Large intestine (tissue), 3 donors: ENCODE measurements around the gene DDC. TPM values are rescaled to one million over a fixed set of nuclear protein-coding genes. Genes with fewer than 3 reads are reported as not detected.
A peak's percentile ranks its signal among the peaks of the same experiment; 100 is the strongest.

ENCODE experiments used
- DNase-seq, 2 donors: peaks; one replicate each; pipeline versions ENCODE4 v3.0.0 to v3.0.0-alpha.2; 2013
- H3K27ac ChIP-seq: one replicate; pipeline ENCODE4 v1.5.1; 2013; ENCODE audit warnings: low read length
- H3K27me3 ChIP-seq: 2 replicates; pipeline ENCODE4 v1.6.1; 2013; ENCODE audit warnings: low read length; ENCODE audit not compliant: control insufficient read depth, insufficient read depth
- H3K36me3 ChIP-seq: 2 replicates; pipeline ENCODE4 v1.6.1; 2013; ENCODE audit warnings: low read length; ENCODE audit not compliant: control insufficient read depth, insufficient read depth
- H3K4me1 ChIP-seq: one replicate; pipeline ENCODE4 v1.6.1; 2013; ENCODE audit warnings: low read length; ENCODE audit not compliant: control insufficient read depth, insufficient read depth
- H3K4me3 ChIP-seq: one replicate; pipeline ENCODE4 v1.5.1; 2013; ENCODE audit warnings: low read length
- H3K9me3 ChIP-seq: one replicate; pipeline ENCODE4 v1.6.1; 2013; ENCODE audit warnings: mild to moderate bottlenecking, low read depth, low read length, moderate library complexity; ENCODE audit not compliant: control insufficient read depth
- WGBS: methylation state at CpG from one replicate; pipeline ENCODE4 v1.1.5; 2013; ENCODE audit warnings: low lambda C conversion rate; ENCODE audit not compliant: insufficient coverage; 5-methylcytosine and 5-hydroxymethylcytosine counted together
- polyA plus RNA-seq: library from polyadenylated mRNA; unstranded; fragments of 120-200 nt; gene quantifications from one replicate; pipeline ENCODE4 v1.2.1, GENCODE V29; 2013

The DDC gene
- polyA plus RNA-seq, 1 donor: 213 TPM

DNA sequence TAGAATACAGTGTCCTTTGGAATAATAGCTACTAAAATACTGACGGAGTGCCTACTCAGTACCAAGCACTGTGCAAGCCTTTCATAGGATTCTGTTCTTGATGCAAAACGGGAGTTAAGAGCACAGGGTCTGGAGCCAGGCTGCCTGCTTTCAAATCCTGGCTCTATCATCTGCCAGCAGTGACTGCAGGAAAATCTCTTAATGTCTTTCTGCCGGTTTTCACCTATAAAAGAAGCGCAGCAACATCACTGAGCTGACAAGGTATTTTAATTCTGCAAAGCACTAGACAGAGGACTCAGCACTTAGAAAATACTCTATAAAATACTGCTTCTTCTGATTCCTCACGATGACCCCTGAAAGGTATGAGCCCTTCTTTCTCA lies 115.7 kb downstream of the DDC start:
- 20% methylated on average over 1 of the region's 5 CpGs for WGBS
- Histone ChIP-seq H3K27ac (no peak overlapping the region), H3K36me3 (peaks cover 20% of the 10 kb centered on the region), H3K4me1 (peaks cover 9% of the 10 kb centered on the region), H3K27me3 (no peaks in the 10 kb centered on the region), H3K4me3 (peak overlapping the region; percentile 88), H3K9me3 (peaks cover 3% of the 10 kb centered on the region)
- no peak for DNase-seq

- peaks cover 20% of the 10 kb centered on the region for H3K36me3 ChIP-seq
- H3K27ac ChIP-seq: no peak overlapping the region
- DNase-seq: no peak
- no peak overlapping the region for H3K4me3 ChIP-seq
- peaks cover 9% of the 10 kb centered on the region for H3K4me1 ChIP-seq
- peaks cover 3% of the 10 kb centered on the region for H3K9me3 ChIP-seq
- no peaks in the 10 kb centered on the region for H3K27me3 ChIP-seq
Measured at GRCh38 chr7:50448823-50449222, 116.4 kb downstream of the DDC start.

GRCh38 chr7:50446542-50446960 lies 118.7 kb downstream of the DDC start:
- Histone ChIP-seq H3K36me3 (peaks cover 20% of the 10 kb centered on the region), H3K4me3 (no peak overlapping the region), H3K27ac (no peak overlapping the region), H3K4me1 (peaks cover 9% of the 10 kb centered on the region), H3K27me3 (no peaks in the 10 kb centered on the region), H3K9me3 (peaks cover 3% of the 10 kb centered on the region)
- DNase-seq: no peak
- no CpG with 5 or more reads among the region's 4 CpGs for WGBS

- no peaks in the 10 kb centered on the region for H3K4me1 ChIP-seq
- DNase-seq: no peak
- H3K9me3 ChIP-seq: no peaks in the 10 kb centered on the region
- WGBS: 86% methylated on average over 2 of the region's 3 CpGs
- H3K27ac ChIP-seq: no peak overlapping the region
- no peak overlapping the region for H3K4me3 ChIP-seq
- H3K36me3 ChIP-seq: peaks cover 13% of the 10 kb centered on the region
- no peaks in the 10 kb centered on the region for H3K27me3 ChIP-seq
Measured at GRCh38 chr7:50436133-50436806, 128.9 kb downstream of the DDC start.

DNA sequence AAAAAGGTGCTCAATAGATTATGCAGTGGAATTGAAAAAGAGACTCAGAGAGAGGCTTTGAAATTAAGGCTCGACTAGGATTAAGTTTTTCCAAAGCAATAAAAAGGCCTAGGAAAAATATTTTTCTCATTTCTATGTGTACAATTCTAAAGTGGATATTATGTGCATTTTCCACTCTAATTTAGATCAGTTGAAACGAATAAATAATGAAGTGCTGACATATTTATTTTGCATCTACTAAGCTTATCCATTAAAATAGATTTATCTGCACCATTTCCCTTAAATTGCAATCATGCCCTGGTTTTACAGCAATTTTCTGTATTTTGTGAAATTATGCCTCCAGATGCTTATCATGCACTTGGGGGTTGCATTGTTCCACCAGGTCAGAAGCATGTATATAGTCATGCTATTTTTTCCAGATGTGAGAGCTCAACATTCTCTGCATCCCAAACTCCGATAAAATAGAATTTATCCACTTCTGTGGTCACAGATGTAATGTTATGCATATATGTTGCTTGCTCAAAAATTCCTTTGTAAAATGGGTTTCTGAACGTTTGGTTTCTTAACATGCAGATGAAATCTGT lies 133.4 kb downstream of the DDC start:
- H3K36me3 ChIP-seq: no peaks in the 10 kb centered on the region
- no peak overlapping the region for H3K27ac ChIP-seq
- no peak overlapping the region for H3K4me3 ChIP-seq
- no peaks in the 10 kb centered on the region for H3K27me3 ChIP-seq
- no peak for DNase-seq
- H3K9me3 ChIP-seq: no peaks in the 10 kb centered on the region
- 89% methylated on average over 3 of the region's 4 CpGs for WGBS
- peaks cover 6% of the 10 kb centered on the region for H3K4me1 ChIP-seq

GRCh38 chr7:50431316-50431715 lies 133.9 kb downstream of the DDC start:
- WGBS: no CpG with 5 or more reads among the region's 2 CpGs
- H3K27ac ChIP-seq: no peak overlapping the region
- no peak for DNase-seq
- H3K36me3 ChIP-seq: no peaks in the 10 kb centered on the region
- H3K4me1 ChIP-seq: peaks cover 10% of the 10 kb centered on the region
- no peaks in the 10 kb centered on the region for H3K9me3 ChIP-seq
- no peak overlapping the region for H3K4me3 ChIP-seq
- no peaks in the 10 kb centered on the region for H3K27me3 ChIP-seq

DNA sequence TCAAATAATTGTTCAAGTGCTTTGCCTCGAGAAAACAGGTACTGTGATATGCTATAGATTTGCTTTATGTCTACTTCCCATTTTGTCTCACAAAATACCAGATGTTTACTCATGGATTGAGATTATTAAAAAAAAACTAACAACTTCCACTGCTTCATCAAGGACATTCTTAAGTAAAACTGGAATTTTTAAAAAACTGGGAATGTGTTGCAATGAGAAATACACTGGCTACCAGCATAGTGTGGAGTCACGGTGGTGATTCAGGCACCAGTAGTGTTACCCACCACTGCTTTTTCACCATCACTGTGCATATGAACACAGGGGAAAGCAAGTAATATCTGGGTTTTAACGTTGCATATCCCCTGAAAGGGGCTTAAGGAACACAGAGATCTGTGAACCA lies 136.3 kb downstream of the DDC start:
- WGBS: 100% methylated on average over 1 of the region's 3 CpGs
- H3K27ac ChIP-seq: no peak overlapping the region
- no peak for DNase-seq
- no peak overlapping the region for H3K4me3 ChIP-seq
- no peaks in the 10 kb centered on the region for H3K27me3 ChIP-seq
- H3K36me3 ChIP-seq: no peaks in the 10 kb centered on the region
- peaks cover 12% of the 10 kb centered on the region for H3K4me1 ChIP-seq
- H3K9me3 ChIP-seq: no peaks in the 10 kb centered on the region

DNA sequence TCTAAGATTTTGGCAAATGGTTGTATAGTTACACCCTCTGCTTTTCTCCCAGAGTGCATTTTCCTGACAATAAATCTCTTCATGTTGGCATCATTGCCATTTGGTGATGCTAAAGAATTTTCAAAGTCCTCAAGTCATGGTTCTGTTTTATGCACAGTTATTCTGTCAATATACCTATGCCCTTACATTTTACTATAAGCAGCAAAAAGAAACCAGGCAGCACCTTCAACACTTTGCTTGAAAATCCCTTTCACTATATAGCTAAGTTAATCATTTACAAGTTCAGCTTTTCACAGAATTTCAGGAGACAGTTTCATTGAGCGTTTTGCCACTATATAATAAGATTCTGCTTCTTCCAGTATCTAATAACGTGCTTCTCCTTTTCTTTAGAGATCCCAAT lies 137.7 kb downstream of the DDC start:
- Histone ChIP-seq H3K9me3 (no peaks in the 10 kb centered on the region), H3K4me1 (peaks cover 12% of the 10 kb centered on the region), H3K27me3 (no peaks in the 10 kb centered on the region), H3K27ac (peak overlapping the region; percentile 51), H3K36me3 (no peaks in the 10 kb centered on the region), H3K4me3 (no peak overlapping the region)
- no peak for DNase-seq
- no CpG with 5 or more reads among the region's 2 CpGs for WGBS

- H3K9me3 ChIP-seq: no peaks in the 10 kb centered on the region
- no CpG with 5 or more reads among the region's 5 CpGs for WGBS
- no peak overlapping the region for H3K4me3 ChIP-seq
- H3K4me1 ChIP-seq: peaks cover 12% of the 10 kb centered on the region
- H3K27ac ChIP-seq: peak overlapping the region; percentile 84
- no peaks in the 10 kb centered on the region for H3K27me3 ChIP-seq
- DNase-seq: peak; percentile 82 to 90
- H3K36me3 ChIP-seq: no peaks in the 10 kb centered on the region
Measured at GRCh38 chr7:50426280-50427045, 138.7 kb downstream of the DDC start.

DNA sequence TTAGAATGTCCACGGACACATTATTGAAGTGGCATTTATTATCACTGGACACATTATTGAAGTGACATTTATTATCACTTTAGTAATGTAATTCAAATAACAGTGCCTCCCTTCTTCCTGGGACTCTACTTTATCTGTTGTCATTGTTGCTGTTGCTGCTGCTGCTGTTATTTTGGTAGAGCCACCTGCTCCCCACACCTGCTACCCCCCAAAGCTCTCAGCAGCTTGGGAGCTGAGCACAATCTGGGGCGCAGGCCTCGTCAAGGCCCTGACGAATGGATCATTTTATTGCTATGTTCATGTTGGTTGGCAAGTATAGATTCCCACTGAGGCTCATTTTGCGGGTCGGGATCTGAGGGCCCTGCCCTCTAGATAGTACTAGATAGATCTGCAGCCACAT lies 139.9 kb downstream of the DDC start:
- Histone ChIP-seq H3K36me3 (no peaks in the 10 kb centered on the region), H3K4me1 (peaks cover 12% of the 10 kb centered on the region), H3K4me3 (no peak overlapping the region), H3K9me3 (no peaks in the 10 kb centered on the region), H3K27ac (no peak overlapping the region), H3K27me3 (no peaks in the 10 kb centered on the region)
- no CpG with 5 or more reads among the region's 6 CpGs for WGBS
- no peak for DNase-seq
